ENCODE data around the gene NFE2L3. TPM values are rescaled to one million over a fixed set of nuclear protein-coding genes. Genes with fewer than 3 reads are reported as not detected.
"Not testable (repeated sequence)": the region's sequence is repeated elsewhere in the genome, so short reads cannot be mapped to it uniquely, and the experiment has no call there.

Gene NFE2L3
- total RNA-seq, 1 donor from 2014 or later, result 2.8 TPM

- no peak for TF ChIP-seq CTCF (IDR thresholded peaks at IDR 0.05; ENCODE audit: unreplicated experiment)
- H3K27me3 Mint-ChIP-seq (ENCODE audit: unreplicated experiment), result peaks cover 7% of the 10 kb centered on the region
- no peak for DNase-seq (ENCODE audit: low spot score)
- H3K4me1 Mint-ChIP-seq (ENCODE audit: unreplicated experiment), result peaks cover 11% of the 10 kb centered on the region
- no peak overlapping the region for H3K4me3 Mint-ChIP-seq (ENCODE audit: unreplicated experiment)
- no peak overlapping the region for H3K27ac Mint-ChIP-seq (ENCODE audit: unreplicated experiment)
- H3K36me3 Mint-ChIP-seq (ENCODE audit: low read depth, unreplicated experiment), result peaks cover 13% of the 10 kb centered on the region
- H3K9me3 Mint-ChIP-seq (ENCODE audit: unreplicated experiment), result no peaks in the 10 kb centered on the region
Measured at GRCh38 chr7:26147030-26147429, 5.0 kb upstream of the NFE2L3 start.

- H3K4me1 Mint-ChIP-seq (ENCODE audit: unreplicated experiment), result peaks cover 11% of the 10 kb centered on the region
- H3K9me3 Mint-ChIP-seq (ENCODE audit: unreplicated experiment); H3K4me3 Mint-ChIP-seq (ENCODE audit: unreplicated experiment); DNase-seq (ENCODE audit: low spot score); H3K27ac Mint-ChIP-seq (ENCODE audit: unreplicated experiment); H3K27me3 Mint-ChIP-seq (ENCODE audit: unreplicated experiment): not testable (repeated sequence)
- H3K36me3 Mint-ChIP-seq (ENCODE audit: low read depth, unreplicated experiment), result peaks cover 13% of the 10 kb centered on the region
Measured at GRCh38 chr7:26147646-26148306, 4.2 kb upstream of the NFE2L3 start.

GRCh38 chr7:26148307-26148700 lies 3.7 kb upstream of the NFE2L3 start:
- H3K4me3 Mint-ChIP-seq (ENCODE audit: unreplicated experiment); H3K9me3 Mint-ChIP-seq (ENCODE audit: unreplicated experiment); DNase-seq (ENCODE audit: low spot score); H3K27ac Mint-ChIP-seq (ENCODE audit: unreplicated experiment): not testable (repeated sequence)
- H3K36me3 Mint-ChIP-seq (ENCODE audit: low read depth, unreplicated experiment), result peaks cover 13% of the 10 kb centered on the region
- H3K27me3 Mint-ChIP-seq (ENCODE audit: unreplicated experiment), result peaks cover 10% of the 10 kb centered on the region
- H3K4me1 Mint-ChIP-seq (ENCODE audit: unreplicated experiment), result peaks cover 14% of the 10 kb centered on the region

- Mint-ChIP-seq H3K9me3 (ENCODE audit: unreplicated experiment) (peaks cover 8% of the 10 kb centered on the region), H3K27ac (ENCODE audit: unreplicated experiment) (no peak overlapping the region)
- no peak for TF ChIP-seq CTCF (IDR thresholded peaks at IDR 0.05; ENCODE audit: unreplicated experiment)
Measured at GRCh38 chr7:26149391-26149977, 2.5 kb upstream of the NFE2L3 start.

GRCh38 chr7:26151096-26151495 lies 902 bp upstream of the NFE2L3 start:
- Mint-ChIP-seq H3K27ac (ENCODE audit: unreplicated experiment) (peak overlapping the region; percentile 20), H3K36me3 (ENCODE audit: low read depth, unreplicated experiment) (peaks cover 10% of the 10 kb centered on the region), H3K4me3 (ENCODE audit: unreplicated experiment) (peak overlapping the region; percentile 89)

More at GRCh38 chr7:26149391-26149977, 2.5 kb upstream of the NFE2L3 start:
- Mint-ChIP-seq H3K27me3 (ENCODE audit: unreplicated experiment) (peaks cover 19% of the 10 kb centered on the region), H3K4me3 (ENCODE audit: unreplicated experiment) (no peak overlapping the region), H3K4me1 (ENCODE audit: unreplicated experiment) (peaks cover 26% of the 10 kb centered on the region), H3K36me3 (ENCODE audit: low read depth, unreplicated experiment) (peaks cover 13% of the 10 kb centered on the region)
- DNase-seq (ENCODE audit: low spot score), result no peak

More at GRCh38 chr7:26151096-26151495, 902 bp upstream of the NFE2L3 start:
- DNase-seq (ENCODE audit: low spot score), result no peak
- peaks cover 33% of the 10 kb centered on the region for H3K4me1 Mint-ChIP-seq (ENCODE audit: unreplicated experiment)
- no peak for TF ChIP-seq CTCF (IDR thresholded peaks at IDR 0.05; ENCODE audit: unreplicated experiment)
- H3K9me3 Mint-ChIP-seq (ENCODE audit: unreplicated experiment), result peaks cover 8% of the 10 kb centered on the region
- H3K27me3 Mint-ChIP-seq (ENCODE audit: unreplicated experiment), result peaks cover 19% of the 10 kb centered on the region
